HG03558 (cell line): Measurements from ENCODE around the gene ANO6.

Experiments used
- ATAC-seq: cut with Tn5 transposase; IDR thresholded peaks from one replicate; pipeline ENCODE4 v1.9.1; 2021; ENCODE audit warnings: moderate number of reproducible peaks; ENCODE audit not compliant: unreplicated experiment; ENCODE audit errors: extremely low read depth

Gene ANO6

DNA sequence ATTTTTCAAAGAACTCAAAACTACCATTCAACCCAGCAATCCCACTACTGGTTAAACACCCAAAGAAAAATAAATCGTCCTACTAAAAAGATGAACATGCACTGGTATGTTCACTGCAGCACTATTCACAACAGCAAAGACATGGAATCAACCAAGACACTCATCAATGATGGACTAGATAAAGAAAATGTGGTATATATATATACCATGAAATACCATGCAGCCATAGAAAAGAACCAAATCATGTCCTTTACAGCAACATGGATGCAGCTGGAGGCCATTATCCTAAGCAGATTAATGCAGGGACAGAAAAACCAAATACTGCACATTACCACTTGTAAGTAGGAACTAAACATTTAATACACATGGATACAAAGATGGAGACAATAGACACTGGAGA, 3.8 kb upstream of the ANO6 start:
- no peak for ATAC-seq

- no peak for ATAC-seq
Observed at GRCh38 chr12:45213107-45213506, 2.8 kb upstream of the ANO6 start.

DNA sequence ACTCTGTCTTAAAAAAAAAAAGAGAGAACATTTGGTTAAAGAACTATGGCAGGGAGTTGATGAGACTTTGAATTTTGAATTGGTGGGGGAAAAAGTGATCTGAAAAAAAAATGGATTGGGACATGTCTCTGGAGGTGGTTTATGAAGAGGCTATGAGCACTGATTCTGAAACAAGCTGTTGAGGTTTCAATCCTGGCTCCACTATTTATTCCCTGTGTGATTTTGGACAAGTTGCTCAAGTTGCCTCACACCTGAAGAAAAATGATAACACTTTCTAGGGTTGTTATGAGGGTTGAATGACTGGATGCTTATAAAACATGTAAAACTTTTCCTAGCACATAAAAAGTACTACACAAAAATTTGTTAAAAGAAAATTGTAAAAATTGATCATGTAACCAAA, 1.8 kb upstream of the ANO6 start:
- no peak for ATAC-seq

GRCh38 chr12:45214749-45215418, 1.0 kb upstream of the ANO6 start:
- ATAC-seq = no peak

GRCh38 chr12:45216230-45216982, 511 bp downstream of the ANO6 start:
- no peak for ATAC-seq

- no peak for ATAC-seq
Observed at GRCh38 chr12:45216983-45217485, 1.1 kb downstream of the ANO6 start.

- no peak for ATAC-seq
Observed at GRCh38 chr12:45217846-45218245, 2.0 kb downstream of the ANO6 start.

DNA sequence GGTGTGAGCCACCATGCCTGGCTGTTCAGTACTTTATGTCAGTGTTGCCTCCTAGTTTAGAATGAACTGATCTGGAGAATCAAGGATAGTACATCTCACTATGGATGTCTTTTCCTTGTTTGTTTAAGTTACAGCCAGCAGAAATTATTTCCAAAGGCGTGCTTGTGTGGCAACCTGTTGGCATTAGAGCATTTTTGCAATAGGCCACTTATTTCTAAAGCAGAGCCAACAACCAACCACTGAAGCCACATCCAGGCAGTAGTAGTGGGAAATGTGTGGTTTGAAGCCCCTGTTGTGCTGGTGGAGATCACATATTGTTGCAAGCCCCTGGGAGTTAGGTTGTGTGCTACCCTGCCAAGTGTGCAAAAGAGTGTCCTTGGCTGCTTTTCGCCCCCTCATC, 3.7 kb downstream of the ANO6 start:
- no peak for ATAC-seq

- ATAC-seq = no peak
Observed at GRCh38 chr12:45220363-45220931, 4.6 kb downstream of the ANO6 start.

DNA sequence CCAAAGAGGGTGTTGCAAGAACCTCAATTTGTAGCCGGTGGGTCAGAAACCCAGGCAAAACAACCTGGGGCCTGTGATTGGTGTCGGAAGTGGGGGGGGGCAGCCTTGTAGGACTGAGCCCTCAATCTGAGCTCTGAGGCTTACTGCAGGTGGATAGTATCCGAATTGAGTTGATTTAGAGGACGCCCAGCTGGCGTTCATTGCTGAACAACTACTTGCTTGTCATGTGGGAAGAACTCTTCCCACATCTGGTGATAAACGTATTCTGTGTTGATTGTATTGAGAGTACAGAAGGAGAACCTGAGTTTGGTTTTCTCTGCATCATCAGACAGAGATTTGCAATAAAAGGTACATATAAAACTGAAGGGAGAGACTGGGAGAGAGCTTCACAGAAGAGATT, 5.1 kb downstream of the ANO6 start:
- ATAC-seq = no peak

DNA sequence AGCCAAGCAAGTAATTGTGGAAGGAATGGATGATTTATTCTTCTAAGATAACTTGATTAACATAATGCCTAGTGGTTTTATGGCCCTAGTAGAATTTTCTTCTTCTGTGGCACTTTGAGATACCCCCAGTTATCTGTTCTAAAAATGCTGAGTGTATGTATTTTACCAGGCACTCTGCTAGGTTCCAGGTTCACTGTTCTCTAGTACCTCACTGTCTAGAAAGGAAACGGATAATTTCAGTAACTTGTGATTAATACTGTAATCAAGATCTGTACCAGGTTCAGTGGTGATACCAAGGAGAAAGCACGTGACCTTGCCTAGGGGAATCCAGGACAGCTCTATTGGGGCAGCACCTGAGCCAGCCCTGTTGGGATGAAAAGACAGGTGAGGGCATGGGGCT, 8.0 kb downstream of the ANO6 start:
- no peak for ATAC-seq

DNA sequence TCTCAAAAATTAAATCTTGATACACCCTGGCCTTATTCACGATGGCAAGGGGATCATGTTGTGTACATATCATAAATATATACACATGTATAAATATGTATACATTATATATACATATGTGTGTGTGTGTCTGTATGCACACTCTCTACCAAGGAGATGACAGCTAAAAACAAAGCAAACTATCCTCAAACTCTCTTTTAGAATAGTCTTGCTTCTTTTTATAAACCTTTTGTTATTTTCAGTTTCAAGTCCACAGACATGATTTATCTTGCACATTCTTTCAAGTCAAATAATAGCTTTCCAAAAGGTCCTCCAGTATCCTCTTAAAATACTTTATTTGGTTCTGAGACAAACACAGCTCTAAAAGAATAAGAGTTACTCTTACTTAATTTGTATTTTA, 8.4 kb downstream of the ANO6 start:
- no peak for ATAC-seq

DNA sequence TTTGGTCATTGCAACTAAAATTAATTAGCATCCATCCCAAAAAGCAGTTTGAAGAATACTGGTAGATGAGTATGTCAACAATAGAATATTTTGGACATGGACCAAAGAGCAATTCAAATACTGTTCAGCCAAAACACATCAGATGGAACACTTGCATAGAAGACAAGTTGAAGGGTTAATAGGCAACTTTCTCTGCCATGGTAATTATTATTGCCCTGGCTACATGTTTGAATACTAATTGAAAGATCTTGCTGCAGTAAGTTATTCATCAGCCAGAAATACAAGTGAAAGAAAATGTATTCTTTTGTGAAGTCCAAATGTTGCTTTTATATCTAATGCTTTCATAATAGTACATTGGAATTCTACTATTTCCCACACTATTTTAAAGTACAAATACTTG, 10.1 kb downstream of the ANO6 start:
- no peak for ATAC-seq

GRCh38 chr12:45227316-45228067, 11.6 kb downstream of the ANO6 start:
- ATAC-seq = no peak

DNA sequence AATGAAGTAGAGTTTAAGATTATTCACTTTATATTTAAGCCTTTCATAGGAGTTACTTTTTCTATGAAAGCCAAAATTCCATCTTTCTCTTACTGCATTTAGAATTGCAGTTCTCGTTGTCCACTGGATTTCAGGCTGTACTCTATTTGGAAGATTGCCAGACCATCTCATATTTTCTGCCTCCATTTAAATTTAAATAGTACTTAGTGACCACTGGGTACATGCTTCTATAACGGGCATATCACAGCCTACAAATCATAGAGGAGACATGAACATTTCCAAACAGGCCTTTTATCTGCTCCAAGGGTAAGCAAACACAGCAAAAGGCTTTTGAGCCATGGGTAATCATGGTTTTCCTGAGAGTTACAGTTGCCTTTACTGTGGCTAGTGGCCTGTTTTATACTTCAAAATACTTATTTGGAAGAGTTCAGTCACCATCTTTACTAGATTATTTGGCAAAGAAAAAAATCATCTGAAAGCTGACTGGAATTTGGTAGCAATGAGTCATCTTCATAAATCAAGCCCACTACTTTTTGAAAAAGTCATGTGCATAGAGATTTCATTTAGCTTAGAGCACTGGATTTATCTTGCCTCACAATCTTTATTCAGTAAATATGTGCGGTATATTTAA, 15.7 kb downstream of the ANO6 start:
- no peak for ATAC-seq

GRCh38 chr12:45232146-45232755, 16.4 kb downstream of the ANO6 start:
- ATAC-seq = no peak

DNA sequence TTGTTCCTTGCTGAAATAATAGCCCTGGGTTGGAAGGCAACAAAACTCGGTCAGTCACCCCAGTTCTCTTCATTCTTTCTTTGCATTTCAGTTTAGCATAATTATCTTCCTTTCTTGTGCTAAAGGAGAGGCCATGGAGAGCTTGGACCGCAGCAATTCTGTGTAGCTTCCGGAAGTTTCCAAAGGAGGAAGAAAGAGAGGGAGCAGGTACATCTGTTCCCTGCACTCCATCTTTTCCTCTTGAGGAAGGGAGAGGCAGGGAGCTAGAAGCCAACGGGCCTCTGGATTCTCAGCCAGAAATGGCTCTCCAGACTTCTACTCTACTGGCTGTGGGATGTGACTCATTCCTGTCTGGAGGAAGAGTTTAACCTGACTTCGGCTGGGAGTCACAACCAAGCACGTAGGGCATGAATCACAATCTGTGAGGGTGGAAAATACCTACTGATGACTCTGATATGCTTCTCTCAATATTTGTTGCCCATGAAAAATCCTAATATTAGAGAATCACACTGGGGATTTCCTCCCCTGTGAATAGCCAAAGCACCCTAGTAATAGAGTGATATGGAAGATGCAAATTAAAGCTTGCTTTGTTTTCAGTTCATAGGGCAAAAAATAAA, 17.0 kb downstream of the ANO6 start:
- ATAC-seq = peak; percentile 52

- no peak for ATAC-seq
Observed at GRCh38 chr12:45234139-45234865, 18.4 kb downstream of the ANO6 start.
